GM19395 (cell line): ENCODE data around the gene HNRNPM.
A peak's percentile ranks its signal among the peaks of the same experiment; 100 is the strongest.

Source experiments
- ATAC-seq: cut with Tn5 transposase; IDR thresholded peaks from one replicate; pipeline ENCODE4 v1.9.1; 2021; ENCODE audit warnings: mild to moderate bottlenecking, moderate library complexity; ENCODE audit not compliant: unreplicated experiment

Gene HNRNPM

DNA sequence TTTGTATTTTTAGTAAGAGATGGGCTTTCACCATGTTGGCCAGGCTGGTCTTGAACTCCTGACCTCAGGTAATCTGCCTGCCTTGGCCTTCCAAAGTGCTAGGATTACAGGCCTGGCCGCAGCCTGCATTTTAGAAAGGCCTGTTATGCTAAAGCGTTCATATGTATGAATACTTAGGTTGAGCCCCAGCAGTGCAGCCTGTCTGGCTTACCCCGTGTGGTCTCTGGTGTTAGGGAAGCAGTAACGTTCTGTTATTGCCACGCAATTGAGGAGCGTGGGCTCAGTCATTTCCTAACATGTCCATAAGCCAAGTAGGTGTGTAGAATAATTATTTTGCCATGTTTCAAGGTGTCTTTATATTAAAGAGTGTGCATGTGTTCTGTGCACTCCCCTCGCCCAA, 14.3 kb downstream of the HNRNPM start:
- no peak for ATAC-seq

DNA sequence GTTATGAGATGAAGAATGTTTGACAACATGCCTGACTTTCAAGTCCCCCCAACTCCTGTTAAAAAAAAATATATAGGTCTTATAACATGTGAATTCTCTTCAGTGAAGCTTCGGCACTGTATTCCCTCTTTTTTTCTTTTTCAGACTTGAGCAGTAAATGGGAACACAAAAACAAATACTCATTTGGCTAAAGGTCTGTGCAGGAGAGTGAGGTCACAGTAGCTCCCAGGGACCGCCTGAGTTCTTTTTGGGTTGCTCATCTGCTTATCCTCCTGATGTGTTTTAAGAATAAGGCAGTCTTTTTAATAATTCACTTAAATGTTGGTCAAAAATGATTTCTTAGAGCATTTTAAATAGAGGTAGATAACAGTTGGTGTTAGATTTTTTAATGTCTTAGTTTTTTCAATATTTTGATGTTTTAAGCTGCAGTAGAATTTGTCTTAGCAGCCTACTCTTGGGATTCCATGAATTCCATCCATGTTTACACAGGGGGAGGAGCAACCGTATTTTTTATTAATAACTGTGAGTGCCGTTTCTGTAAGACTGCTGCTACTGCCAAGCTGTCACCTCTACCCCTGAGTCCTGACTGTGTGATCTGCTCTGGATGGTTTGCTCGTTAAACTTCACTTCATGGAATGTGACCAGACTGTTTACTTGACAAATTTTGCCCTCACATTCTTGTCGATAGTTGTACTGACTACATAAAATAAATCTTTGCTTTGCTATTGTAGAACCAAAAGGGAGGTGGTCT, 14.9 kb downstream of the HNRNPM start:
- ATAC-seq: no peak

DNA sequence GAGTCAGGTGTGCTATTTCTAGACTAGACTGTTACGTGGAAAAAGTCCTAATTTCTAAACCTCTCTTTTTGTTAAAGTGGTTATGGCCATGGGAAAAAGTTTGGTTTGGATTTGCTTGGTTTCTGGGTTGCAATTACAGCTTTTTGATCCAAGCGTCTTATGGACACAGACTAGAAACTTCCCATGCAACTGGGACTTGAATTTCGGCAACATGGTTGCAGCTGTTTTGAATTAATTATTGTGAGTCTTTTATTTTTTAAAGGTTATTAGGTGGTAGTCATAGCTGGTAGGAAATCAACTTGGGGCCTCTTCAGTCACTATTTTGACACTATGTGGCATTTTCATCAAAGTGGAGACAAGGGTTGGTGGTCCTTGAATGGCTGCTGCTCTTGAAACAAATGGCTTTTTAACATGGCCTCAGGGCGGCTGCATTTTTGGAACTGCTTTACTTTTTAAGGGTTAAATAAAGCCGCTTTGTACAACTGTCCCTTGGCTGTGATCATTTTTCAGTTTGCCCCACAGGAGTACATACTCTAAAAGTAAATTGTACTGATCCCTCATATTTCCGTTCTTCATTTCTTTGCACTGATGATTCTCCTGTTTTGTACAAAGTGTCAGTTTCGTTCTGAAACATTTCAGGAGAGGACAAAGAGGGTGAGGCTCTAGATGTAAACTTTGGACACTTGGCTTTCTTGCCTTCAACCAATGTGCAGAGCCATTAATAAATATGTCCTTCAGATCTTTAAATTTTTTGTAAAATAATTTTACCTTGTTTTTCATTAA, 15.9 kb downstream of the HNRNPM start:
- no peak for ATAC-seq

GRCh38 chr19:8461376-8461775, 16.6 kb downstream of the HNRNPM start:
- ATAC-seq: no peak

DNA sequence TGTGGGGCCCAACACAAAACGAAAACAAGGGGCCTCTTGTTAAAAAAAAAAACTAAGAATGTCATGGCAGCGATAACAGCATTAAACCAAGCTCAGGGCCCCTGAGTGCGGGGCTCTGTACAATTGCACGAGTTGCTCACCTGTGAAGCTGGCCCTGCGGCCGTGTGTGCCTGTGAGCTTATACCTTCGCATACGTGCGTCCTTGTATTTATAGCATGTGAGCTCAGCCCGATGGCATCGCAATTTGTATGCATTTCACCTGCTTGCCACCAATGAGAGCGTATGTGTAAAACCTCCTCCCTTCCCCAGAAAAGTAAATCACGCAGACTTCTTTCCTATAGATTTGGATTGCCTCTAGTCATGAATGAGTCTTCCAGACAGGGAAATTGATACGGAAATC, 17.1 kb downstream of the HNRNPM start:
- no peak for ATAC-seq

DNA sequence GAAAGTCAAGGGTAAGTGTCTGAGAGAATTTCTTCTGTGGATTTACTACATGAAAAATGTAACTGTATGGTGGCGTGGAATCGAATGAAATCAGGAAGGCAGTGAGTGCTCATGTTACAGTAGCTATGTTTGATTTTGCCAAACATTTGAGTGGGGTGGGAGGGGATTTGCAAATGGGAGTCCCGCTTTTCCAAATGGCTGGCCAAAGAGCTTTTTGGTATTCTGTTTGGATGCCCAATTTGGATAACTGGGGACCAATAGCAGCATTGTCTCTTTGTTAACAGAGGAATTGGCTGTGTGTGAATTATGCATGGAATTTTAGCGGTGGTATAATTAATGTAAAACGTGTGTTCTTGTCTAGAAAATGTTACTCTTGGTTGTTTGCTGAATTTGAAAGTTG, 17.8 kb downstream of the HNRNPM start:
- ATAC-seq: no peak

- no peak for ATAC-seq
These were observed 18.6 kb downstream of the HNRNPM start for GRCh38 chr19:8463365-8463764.

DNA sequence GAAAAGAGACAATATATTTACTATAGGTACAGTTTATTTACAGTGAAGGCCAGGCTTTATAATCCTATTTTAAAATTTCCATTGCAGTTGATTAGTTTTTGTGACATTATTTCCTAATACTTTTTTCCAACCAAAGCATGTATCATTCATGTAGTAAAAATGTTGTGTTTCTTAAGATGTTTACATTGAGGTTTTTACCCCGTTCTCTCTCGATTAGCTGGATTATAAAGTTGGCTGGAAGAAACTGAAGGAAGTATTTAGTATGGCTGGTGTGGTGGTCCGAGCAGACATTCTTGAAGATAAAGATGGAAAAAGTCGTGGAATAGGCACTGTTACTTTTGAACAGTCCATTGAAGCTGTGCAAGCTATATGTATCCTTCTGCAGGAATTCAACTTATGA, 21.2 kb downstream of the HNRNPM start:
- no peak for ATAC-seq

- no peak for ATAC-seq
These were observed 23.3 kb downstream of the HNRNPM start for GRCh38 chr19:8468124-8468523.

DNA sequence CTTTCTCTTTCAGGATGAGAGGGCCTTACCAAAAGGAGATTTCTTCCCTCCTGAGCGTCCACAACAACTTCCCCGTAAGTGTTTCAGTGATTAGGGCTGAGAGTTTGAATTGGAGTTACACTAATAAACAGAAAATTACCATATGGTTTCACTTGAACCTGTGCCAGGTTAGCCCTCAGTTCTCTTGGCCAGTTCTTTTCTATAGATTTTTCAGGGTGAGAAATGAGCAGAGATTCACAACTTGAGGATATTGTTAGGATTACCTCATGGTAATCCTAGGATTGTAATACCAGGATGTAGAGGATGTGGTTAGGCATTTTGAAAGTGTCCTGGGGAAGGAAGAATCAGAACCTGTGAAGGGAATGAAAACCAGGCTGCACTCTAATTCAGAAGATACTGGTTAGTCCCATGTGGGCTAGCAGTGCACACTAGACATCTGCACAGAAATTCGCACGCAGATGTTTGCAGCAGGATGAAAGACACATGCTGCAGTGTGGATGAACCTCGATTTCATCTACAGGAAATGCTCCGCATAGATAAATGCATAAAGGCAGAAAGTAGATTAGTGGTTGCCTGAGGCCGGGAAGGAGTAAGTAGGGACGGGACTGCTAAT, 24.1 kb downstream of the HNRNPM start:
- ATAC-seq: no peak

DNA sequence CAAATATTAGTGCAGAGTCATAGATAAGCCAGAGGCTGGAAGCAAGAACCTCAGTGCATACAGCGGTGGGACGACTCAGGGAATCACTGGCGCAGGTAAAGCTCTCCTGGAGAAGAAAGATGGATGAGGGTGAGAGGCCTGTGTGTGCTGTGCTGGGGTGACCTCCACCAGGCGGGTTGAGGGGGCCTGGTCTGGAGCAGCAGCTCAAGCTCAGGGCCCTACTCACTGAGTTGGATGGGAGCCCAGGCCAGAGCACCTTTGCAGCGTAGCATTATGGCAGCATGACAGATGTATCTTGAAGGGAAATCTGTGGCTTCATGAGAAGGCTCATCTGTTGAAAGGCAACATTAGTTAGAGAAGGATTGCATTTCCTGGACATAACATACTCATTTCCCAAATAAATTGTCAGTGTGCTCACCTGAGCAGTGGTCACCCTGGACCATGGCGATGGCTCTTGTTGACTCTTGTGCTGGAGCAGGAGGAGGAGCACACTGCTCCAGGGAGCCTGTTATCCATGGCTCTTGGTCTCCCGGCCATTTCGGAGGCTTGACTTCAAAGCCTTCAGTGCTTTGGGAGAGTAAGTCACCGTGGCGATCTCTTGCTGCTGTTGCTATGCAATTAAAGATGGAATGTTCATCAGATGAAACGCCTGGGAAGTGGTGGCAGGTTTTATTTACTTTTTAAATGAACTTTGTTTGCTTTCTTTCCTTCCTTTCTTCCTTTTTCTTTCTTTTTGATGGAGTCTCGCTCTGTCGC, 25.0 kb downstream of the HNRNPM start:
- ATAC-seq: no peak

GRCh38 chr19:8473648-8474476, 29.1 kb downstream of the HNRNPM start:
- ATAC-seq: peak; percentile 57

- no peak for ATAC-seq
These were observed 30.2 kb downstream of the HNRNPM start for GRCh38 chr19:8475005-8475404.

DNA sequence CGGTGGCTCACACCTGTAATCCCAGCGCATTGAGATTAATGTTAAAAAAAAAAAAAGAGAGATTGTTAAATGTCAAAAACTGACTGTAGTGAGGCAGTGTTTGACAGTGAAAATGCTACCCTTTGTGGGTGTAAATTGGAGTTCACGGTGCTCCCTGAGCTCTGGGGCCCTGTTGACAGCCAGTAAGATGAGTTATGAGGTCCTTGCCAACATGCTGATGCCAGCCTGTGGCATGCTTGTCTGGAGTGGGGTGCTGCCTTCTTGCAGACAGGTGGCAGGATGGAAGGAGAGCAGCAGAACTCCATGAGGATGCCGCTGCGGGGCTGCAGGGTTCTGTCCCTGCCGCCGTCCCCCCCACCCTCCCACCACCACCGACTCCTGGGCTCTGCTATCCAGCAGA, 31.7 kb downstream of the HNRNPM start:
- ATAC-seq: no peak

DNA sequence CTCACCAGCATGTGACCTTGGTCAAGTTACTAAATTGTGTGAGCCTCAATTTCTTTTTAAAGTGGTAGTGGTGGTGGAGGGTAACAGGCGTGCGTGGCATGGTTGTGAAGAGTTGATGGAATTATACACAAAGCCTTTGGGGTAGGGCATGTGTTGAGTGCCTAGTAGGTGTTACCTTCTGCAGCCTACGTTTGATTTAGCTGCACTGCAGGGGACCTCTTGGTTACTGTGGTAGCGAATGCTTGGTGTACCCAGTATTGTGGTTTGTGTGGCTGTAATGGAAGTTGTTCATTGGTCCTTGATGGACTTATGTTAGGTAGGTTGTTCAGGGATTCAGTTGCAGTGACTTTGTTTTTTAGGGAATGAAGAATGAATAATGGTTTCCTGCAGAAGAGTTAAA, 33.1 kb downstream of the HNRNPM start:
- no peak for ATAC-seq

DNA sequence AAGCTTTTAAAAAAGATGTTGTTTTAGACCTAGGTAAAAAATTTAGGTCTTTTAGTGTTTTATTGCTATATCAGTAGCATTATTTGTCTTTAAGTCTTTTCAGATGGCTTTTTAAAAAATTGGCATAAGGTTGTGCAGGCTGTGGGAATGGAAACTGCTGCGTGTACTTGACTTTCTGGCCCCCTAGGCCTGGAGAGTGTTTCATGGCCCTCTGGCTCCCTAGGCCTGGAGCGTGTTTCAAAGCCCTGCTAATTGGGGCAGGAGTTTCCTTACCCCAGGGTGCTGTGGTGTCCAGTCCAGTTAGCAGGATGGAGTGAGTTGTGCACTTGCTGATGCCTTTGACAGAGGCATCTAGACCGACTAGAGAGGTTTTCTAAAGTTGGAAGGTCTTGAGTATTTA, 33.8 kb downstream of the HNRNPM start:
- ATAC-seq: no peak

- ATAC-seq: no peak
These were observed 36.4 kb downstream of the HNRNPM start for GRCh38 chr19:8481201-8481600.

GRCh38 chr19:8481616-8482015, 36.8 kb downstream of the HNRNPM start:
- ATAC-seq: no peak

- ATAC-seq: no peak
These were observed 37.9 kb downstream of the HNRNPM start for GRCh38 chr19:8482696-8483095.

DNA sequence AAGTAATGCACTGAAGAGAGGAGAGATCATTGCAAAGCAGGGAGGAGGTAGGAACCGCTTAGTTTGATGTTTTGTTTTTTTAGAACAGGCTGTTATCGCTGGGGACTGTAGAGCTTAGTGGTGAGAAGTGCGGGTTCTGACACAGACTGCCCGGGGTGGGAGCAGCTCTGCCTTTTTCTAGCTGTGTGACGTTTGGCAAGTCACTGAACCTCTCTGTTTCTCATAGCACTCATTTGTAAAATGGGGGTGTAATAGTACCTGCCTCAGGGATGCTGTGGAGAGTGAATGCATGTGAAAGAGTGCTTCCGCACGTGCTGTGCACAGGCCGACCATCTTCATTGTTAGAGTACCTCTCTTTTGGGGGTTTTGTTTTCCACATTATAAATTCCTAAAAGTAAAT, 38.4 kb downstream of the HNRNPM start:
- no peak for ATAC-seq
